ENCODE results near the gene TKT.

GRCh38 chr3:53303957-53304356, 48.1 kb upstream of the TKT start:
- no peak for TF ChIP-seq CTCF (IDR thresholded peaks at IDR 0.05; ENCODE audit: low read depth, low read length)
- no peak for TF ChIP-seq EZH2phosphoT487 (IDR thresholded peaks at IDR 0.05; ENCODE audit: low read depth)

Measured in OCI-LY3 (cell line).